ENCODE results near the gene VEGFB.

DNA sequence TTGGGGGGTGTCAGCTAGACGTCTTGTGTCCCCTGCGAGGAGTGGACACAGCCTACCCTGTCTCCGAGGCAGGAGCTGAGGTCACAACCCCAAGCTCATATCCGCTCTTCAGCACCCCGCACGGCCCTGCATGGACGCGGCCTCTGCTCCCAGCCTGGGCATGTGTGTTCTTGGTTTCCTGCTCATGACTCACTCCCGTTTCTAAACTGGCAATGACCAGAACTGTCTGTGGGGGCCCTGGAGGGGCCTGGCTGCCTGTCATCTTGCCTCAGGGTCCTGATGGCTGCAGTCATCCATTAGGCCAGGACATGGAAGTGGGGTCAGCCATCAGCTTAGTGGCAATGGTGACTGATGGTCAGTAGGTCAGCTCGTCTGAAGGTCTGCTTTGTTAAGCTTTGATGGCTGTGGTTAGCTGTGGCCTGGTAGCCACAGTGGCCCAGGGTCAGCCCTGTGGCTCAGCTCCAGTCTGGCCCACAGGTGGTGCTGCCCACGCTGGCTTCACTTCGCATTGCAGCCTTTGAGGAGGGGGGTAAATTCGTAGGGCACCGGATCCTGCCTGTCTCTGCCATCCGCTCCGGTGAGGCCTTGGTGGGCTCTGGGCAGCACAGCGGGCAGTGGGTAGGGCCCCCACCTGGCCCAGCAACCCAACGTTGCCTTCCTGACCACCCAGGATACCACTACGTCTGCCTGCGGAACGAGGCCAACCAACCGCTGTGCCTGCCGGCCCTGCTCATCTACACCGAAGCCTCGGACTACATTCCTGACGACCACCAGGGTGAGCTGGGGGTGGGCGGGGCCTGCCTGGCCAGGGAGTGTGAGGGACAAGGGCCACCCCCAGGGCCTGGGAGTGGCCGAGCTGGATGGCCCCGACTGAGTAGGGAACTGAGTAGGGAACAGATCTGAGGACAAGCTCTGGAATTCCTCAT lies 28.9 kb downstream of the VEGFB start:
- TF ChIP-seq CTCF (conservative IDR thresholded peaks at IDR 0.05) (no peak), ZFX (IDR thresholded peaks at IDR 0.05) (no peak)

Data from C4-2B (cell line).